Mucosa of descending colon (tissue), 3 donors: Measurements from ENCODE around the gene COQ10A. TPM values are rescaled to one million over a fixed set of nuclear protein-coding genes. Genes with fewer than 3 reads are reported as not detected.
"Not testable (repeated sequence)": the region's sequence is repeated elsewhere in the genome, so short reads cannot be mapped to it uniquely, and the experiment has no call there.

Experiments
- ATAC-seq: fragments of 200-7000 bp; cut with Tn5 transposase; one replicate; pipeline ENCODE4 v1.9.1; 2020; ENCODE audit warnings: mild to moderate bottlenecking, moderate library complexity
- DNase-seq, 3 donors: peaks; one replicate each; pipeline ENCODE4 v3.0.0-alpha.2; 2020
- H3K36me3 ChIP-seq: fragments of 200-600 bp; one replicate; pipeline ENCODE4 v1.8.0; 2021; ENCODE audit warnings: low read depth, mild to moderate bottlenecking
- H3K4me1 ChIP-seq: fragments of 200-600 bp; one replicate; pipeline ENCODE4 v1.8.0; 2021; ENCODE audit warnings: low read depth, mild to moderate bottlenecking
- H3K4me3 ChIP-seq: fragments of 200-600 bp; one replicate; pipeline ENCODE4 v1.8.0; 2021; ENCODE audit warnings: mild to moderate bottlenecking
- H3K9me3 ChIP-seq: fragments of 200-600 bp; one replicate; pipeline ENCODE4 v1.8.0; 2021; ENCODE audit warnings: mild to moderate bottlenecking
- intact Hi-C, 2 donors: fragments of 100-400 bp; cut with DNase I in 1 of 2; cut with micrococcal nuclease in 1 of 2; formaldehyde crosslinking; loops; one replicate each; pipeline versions ENCODE4 v1.11.0 to v1.11.1; 2022; cut with DNase I, micrococcal nuclease
- total RNA-seq, 3 donors: library from RNA; stranded (reverse); fragmentation: NEBNext Ultra II Directional in 2 of 3; extraction: Animal tissue kit (Norgen Biotek cat#: 25700) in 2 of 3; gene quantifications; one replicate each; pipeline versions ENCODE4 v1.2.1 to v1.2.4, GENCODE V29; 2021 to 2023
- TF ChIP-seq, protein P1 (sequence below): fragments of 200-600 bp; IDR thresholded peaks from one replicate; pipeline ENCODE4 v1.8.0; 2022; ENCODE audit warnings: antibody characterized with exemption, mild to moderate bottlenecking
- donor health status: DM: no; HTN: no; CAD: no; lungs with moderate emphysema.
- donor health status: DM: no; HTN: no; CAD: no.
- donor health status: DM: no; HTN: yes; CAD: no.

COQ10A gene
- total RNA-seq, 3 donors from 2014 or later = 4.0 to 12.7 (median 5.3) TPM

DNA sequence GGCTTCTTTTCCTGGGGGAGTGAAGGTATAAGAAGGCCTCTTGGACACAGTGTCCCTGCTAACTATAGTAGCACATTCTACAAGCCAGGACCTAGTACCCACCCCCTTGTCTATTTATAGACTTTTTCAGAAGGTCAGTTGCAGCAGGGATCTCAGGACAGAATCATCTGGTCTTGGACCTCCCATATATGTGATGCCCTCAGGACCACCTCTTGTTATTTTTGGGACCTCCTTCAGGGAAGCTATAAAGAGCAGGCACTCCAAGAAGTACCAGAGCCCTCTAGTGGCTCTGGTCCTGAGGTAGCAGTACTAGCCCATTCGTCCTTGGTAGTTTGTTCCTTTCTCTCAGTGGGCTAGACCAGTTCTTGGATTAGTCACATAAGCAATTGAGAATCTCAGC is 4.3 kb downstream of the COQ10A start:
- Histone ChIP-seq H3K36me3 (peaks cover 15% of the 10 kb centered on the region), H3K9me3 (no peaks in the 10 kb centered on the region), H3K4me1 (peaks cover 8% of the 10 kb centered on the region), H3K4me3 (no peak overlapping the region)
- intact Hi-C loops = no loop called here
- TF ChIP-seq, protein P1, sequence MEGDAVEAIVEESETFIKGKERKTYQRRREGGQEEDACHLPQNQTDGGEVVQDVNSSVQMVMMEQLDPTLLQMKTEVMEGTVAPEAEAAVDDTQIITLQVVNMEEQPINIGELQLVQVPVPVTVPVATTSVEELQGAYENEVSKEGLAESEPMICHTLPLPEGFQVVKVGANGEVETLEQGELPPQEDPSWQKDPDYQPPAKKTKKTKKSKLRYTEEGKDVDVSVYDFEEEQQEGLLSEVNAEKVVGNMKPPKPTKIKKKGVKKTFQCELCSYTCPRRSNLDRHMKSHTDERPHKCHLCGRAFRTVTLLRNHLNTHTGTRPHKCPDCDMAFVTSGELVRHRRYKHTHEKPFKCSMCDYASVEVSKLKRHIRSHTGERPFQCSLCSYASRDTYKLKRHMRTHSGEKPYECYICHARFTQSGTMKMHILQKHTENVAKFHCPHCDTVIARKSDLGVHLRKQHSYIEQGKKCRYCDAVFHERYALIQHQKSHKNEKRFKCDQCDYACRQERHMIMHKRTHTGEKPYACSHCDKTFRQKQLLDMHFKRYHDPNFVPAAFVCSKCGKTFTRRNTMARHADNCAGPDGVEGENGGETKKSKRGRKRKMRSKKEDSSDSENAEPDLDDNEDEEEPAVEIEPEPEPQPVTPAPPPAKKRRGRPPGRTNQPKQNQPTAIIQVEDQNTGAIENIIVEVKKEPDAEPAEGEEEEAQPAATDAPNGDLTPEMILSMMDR = no peak
- DNase-seq (no peak), ATAC-seq (no peak)

DNA sequence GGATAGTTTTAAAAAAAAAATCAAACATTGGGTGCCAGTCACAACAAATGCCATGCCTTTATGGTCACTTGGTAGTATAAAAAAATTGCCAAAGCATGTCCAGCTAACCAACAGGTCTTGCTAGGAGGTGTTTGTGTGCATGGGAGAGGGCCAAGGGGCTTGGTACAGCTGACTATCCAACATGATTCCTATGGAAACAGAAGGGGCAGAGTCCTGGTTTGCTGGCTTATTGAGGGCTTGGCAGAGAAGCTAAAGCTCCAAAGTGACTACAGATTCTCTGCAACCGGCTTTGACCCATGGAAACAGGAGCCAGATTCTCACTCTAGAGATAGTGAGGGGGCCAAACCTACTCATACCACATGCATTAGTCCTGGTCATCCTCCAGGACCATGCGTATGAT is 5.7 kb downstream of the COQ10A start:
- intact Hi-C loops, H3K4me3 ChIP-seq, H3K4me1 ChIP-seq, H3K9me3 ChIP-seq, DNase-seq, ATAC-seq: not testable (repeated sequence)
- H3K36me3 ChIP-seq = peaks cover 15% of the 10 kb centered on the region

DNA sequence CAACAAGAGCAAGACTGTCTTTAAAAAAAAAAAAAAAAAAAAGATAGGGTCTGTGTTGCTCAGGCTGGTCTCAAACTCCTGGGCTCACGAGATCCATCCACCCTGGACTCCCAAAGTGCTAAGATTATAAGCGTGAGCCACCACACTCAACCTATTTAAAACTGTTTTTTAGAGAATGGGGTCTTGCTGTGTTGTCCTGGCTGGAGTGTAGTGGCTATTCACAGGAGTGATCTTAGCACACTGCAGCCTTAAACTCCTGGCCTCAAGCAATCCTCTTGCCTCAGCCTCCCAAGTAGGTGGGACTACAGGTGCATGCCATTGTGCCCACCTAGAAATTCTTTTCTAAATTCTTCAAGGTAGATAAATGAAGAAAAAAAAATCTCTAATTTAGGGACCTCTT is 7.6 kb downstream of the COQ10A start:
- Histone ChIP-seq H3K4me3 (no peak overlapping the region), H3K36me3 (peaks cover 21% of the 10 kb centered on the region), H3K4me1 (no peaks in the 10 kb centered on the region), H3K9me3 (no peaks in the 10 kb centered on the region)
- intact Hi-C loops = no loop called here
- TF ChIP-seq, protein P1 = no peak
- ATAC-seq (no peak), DNase-seq (no peak)

DNA sequence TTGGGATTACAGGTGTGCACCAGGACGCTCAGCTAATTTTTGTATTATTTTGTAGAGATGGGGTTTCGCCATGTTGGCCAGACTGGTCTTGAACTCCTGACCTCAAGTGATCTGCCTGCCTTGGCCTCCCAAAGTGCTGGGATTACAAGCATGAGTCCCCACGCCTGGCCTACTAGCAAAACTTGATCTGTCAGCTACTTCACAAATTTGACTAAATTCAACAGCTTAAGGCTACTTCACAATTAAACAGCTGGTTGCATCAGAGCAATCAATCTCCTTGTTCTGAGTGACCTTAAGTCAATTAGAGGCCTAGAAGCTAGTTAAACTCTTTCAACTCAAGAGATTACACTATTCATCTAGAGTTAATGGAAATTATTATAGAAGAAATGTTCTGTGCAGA is 12.2 kb downstream of the COQ10A start:
- TF ChIP-seq, protein P1 = no peak
- no peaks in the 10 kb centered on the region for H3K9me3 ChIP-seq
- peaks cover 24% of the 10 kb centered on the region for H3K36me3 ChIP-seq
- no peak overlapping the region for H3K4me3 ChIP-seq
- DNase-seq = no peak
- H3K4me1 ChIP-seq = no peaks in the 10 kb centered on the region
- intact Hi-C loops = no loop called here
- no peak for ATAC-seq

DNA sequence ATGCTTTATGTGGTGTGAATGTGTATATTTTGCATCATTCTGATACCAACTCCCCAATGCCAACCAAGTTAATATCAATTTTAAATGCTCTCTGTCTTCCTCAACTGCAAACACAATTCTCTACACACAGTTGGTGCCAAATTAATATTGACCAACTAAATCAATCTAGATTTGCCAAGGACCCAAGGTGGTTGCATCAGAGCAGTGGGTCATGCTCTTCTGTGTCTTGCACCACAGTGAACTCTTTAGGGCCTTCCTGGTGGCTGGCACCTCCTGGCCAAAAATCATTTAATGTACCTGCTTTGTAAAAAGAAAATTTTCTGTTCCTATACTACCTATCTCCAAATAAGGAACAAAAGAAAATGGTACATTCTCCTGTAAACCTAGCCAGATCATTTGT is 14.1 kb downstream of the COQ10A start:
- DNase-seq = no peak
- Histone ChIP-seq H3K4me3 (no peak overlapping the region), H3K36me3 (peaks cover 27% of the 10 kb centered on the region), H3K4me1 (no peaks in the 10 kb centered on the region), H3K9me3 (no peaks in the 10 kb centered on the region)
- ATAC-seq = no peak
- intact Hi-C loops = no loop called here
- TF ChIP-seq, protein P1 = no peak

DNA sequence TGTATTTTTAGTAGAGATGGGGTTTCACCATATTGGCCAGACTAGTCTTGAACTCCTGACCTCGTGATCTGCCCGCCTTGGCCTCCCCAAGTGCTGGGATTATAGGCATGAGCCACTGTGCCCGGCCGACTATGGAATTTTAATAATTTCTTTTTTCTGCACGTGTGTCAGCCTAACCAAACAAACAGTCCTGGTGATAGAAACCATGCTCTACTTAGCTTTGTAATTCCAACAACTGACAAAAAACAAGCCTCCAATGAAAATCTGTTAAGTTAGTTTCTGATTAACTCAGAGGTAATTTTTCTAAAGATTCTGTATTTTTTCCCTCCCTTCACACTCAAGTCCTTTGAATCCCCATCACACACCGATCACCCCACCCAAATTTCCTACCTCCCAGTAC is 15.3 kb downstream of the COQ10A start:
- intact Hi-C loops = no loop called here
- TF ChIP-seq, protein P1 = no peak
- no peak for ATAC-seq
- no peak for DNase-seq
- Histone ChIP-seq H3K9me3 (no peaks in the 10 kb centered on the region), H3K4me1 (no peaks in the 10 kb centered on the region), H3K36me3 (peaks cover 28% of the 10 kb centered on the region), H3K4me3 (no peak overlapping the region)
